ENCODE results near the gene MYOG. TPM values are rescaled to one million over a fixed set of nuclear protein-coding genes. Genes with fewer than 3 reads are reported as not detected.

MYOG gene
- total RNA-seq, 1 experiment from 2014 or later, result not detected

GRCh38 chr1:203035111-203036000 is 50.5 kb downstream of the MYOG start:
- intact Hi-C loops (cut with micrococcal nuclease; ENCODE audit: unreplicated experiment), result no loop called here
- Mint-ChIP-seq H3K4me3 (ENCODE audit: low read depth, unreplicated experiment) (no peak overlapping the region), H3K27me3 (ENCODE audit: unreplicated experiment) (peaks cover 96% of the 10 kb centered on the region), H3K4me1 (ENCODE audit: low read depth, unreplicated experiment) (no peaks in the 10 kb centered on the region), H3K36me3 (ENCODE audit: insufficient read depth, unreplicated experiment) (peaks cover 5% of the 10 kb centered on the region), H3K9me3 (ENCODE audit: low read depth, unreplicated experiment) (no peaks in the 10 kb centered on the region), H3K27ac (ENCODE audit: unreplicated experiment) (no peak overlapping the region)
- BruUV-seq (replicated peaks), result no TSS peak
- TF ChIP-seq, protein P1, sequence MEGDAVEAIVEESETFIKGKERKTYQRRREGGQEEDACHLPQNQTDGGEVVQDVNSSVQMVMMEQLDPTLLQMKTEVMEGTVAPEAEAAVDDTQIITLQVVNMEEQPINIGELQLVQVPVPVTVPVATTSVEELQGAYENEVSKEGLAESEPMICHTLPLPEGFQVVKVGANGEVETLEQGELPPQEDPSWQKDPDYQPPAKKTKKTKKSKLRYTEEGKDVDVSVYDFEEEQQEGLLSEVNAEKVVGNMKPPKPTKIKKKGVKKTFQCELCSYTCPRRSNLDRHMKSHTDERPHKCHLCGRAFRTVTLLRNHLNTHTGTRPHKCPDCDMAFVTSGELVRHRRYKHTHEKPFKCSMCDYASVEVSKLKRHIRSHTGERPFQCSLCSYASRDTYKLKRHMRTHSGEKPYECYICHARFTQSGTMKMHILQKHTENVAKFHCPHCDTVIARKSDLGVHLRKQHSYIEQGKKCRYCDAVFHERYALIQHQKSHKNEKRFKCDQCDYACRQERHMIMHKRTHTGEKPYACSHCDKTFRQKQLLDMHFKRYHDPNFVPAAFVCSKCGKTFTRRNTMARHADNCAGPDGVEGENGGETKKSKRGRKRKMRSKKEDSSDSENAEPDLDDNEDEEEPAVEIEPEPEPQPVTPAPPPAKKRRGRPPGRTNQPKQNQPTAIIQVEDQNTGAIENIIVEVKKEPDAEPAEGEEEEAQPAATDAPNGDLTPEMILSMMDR (IDR thresholded peaks at IDR 0.05; ENCODE audit: unreplicated experiment), result no peak
- DNase-seq, result no peak
- CTCF ChIA-PET, result interaction anchor here (0.7 to 2.1 kb wide), 6 partner anchors 7 to 254 kb away, joined by 3 to 7 read pairs (median 4); no protein-coding TSS in a partner anchor

DNA sequence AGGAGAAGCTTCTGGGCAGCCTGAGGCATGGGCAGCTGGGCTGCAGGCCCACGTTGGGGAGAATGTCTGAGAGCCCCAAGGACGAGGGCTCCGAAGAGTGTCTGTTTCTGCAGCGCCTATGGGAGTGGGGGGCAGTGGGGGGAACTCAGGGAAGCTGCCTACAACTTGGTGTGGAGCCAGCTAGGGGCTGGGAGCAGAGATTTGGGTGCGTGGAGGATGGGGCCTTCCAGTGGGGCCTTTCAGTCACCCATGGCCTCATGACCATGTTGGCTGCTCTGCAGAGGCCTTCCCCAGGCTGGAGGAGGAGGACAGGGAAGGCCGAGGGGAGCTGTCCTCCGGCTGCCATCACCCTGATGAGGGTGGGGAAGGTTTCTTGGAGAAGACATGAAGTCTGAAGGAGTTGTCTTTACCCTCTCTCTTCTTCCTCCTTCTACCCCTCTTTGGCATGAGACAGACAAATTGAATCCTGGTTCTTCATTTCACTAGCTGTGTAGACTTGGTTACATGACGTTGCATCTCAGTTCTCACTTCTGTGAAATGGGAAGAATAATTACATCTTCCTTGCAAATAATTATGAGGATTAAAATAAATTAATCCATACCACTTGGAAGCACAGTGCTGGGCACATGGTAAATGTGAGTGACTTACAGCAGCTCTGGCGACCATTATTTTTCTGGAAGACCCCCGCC is 51.2 kb downstream of the MYOG start:
- H3K4me1 Mint-ChIP-seq (ENCODE audit: low read depth, unreplicated experiment), result no peaks in the 10 kb centered on the region
- no peaks in the 10 kb centered on the region for H3K9me3 Mint-ChIP-seq (ENCODE audit: low read depth, unreplicated experiment)
- no peak for DNase-seq
- no peak overlapping the region for H3K4me3 Mint-ChIP-seq (ENCODE audit: low read depth, unreplicated experiment)
- peaks cover 5% of the 10 kb centered on the region for H3K36me3 Mint-ChIP-seq (ENCODE audit: insufficient read depth, unreplicated experiment)
- no peak overlapping the region for H3K27ac Mint-ChIP-seq (ENCODE audit: unreplicated experiment)
- CTCF ChIA-PET, result interaction anchor here (1.2 to 1.6 kb wide), 4 partner anchors 8 to 183 kb away, joined by 3 to 5 read pairs (median 4); no protein-coding TSS in a partner anchor
- TF ChIP-seq, protein P1 (IDR thresholded peaks at IDR 0.05; ENCODE audit: unreplicated experiment), result no peak
- intact Hi-C loops (cut with micrococcal nuclease; ENCODE audit: unreplicated experiment), result no loop called here
- BruUV-seq (replicated peaks), result no TSS peak
- H3K27me3 Mint-ChIP-seq (ENCODE audit: unreplicated experiment), result peaks cover 96% of the 10 kb centered on the region

- no peaks in the 10 kb centered on the region for H3K4me1 Mint-ChIP-seq (ENCODE audit: low read depth, unreplicated experiment)
Measured at GRCh38 chr1:203033917-203034316, 51.9 kb downstream of the MYOG start.

GRCh38 chr1:203033287-203033686 is 52.5 kb downstream of the MYOG start:
- Mint-ChIP-seq H3K9me3 (ENCODE audit: low read depth, unreplicated experiment) (no peaks in the 10 kb centered on the region), H3K27ac (ENCODE audit: unreplicated experiment) (no peak overlapping the region), H3K4me1 (ENCODE audit: low read depth, unreplicated experiment) (no peaks in the 10 kb centered on the region), H3K36me3 (ENCODE audit: insufficient read depth, unreplicated experiment) (peaks cover 5% of the 10 kb centered on the region), H3K4me3 (ENCODE audit: low read depth, unreplicated experiment) (no peak overlapping the region), H3K27me3 (ENCODE audit: unreplicated experiment) (peaks cover 92% of the 10 kb centered on the region)
- no TSS peak for BruUV-seq (replicated peaks)
- CTCF ChIA-PET, result interaction anchor here (1.6 kb wide), 1 partner anchor 184 kb away, joined by 3 read pairs; no protein-coding TSS in a partner anchor
- TF ChIP-seq, protein P1 (IDR thresholded peaks at IDR 0.05; ENCODE audit: unreplicated experiment), result no peak
- DNase-seq, result no peak
- intact Hi-C loops (cut with micrococcal nuclease; ENCODE audit: unreplicated experiment), result no loop called here

More at GRCh38 chr1:203033917-203034316, 51.9 kb downstream of the MYOG start:
- no peaks in the 10 kb centered on the region for H3K9me3 Mint-ChIP-seq (ENCODE audit: low read depth, unreplicated experiment)
- H3K4me3 Mint-ChIP-seq (ENCODE audit: low read depth, unreplicated experiment), result no peak overlapping the region
- CTCF ChIA-PET, result interaction anchor here (0.6 to 1.6 kb wide), 3 partner anchors 9 to 184 kb away, joined by 3 to 4 read pairs (median 3); no protein-coding TSS in a partner anchor
- H3K27me3 Mint-ChIP-seq (ENCODE audit: unreplicated experiment), result peaks cover 92% of the 10 kb centered on the region
- TF ChIP-seq, protein P1 (IDR thresholded peaks at IDR 0.05; ENCODE audit: unreplicated experiment), result no peak
- H3K27ac Mint-ChIP-seq (ENCODE audit: unreplicated experiment), result no peak overlapping the region
- DNase-seq, result no peak
- no TSS peak for BruUV-seq (replicated peaks)
- H3K36me3 Mint-ChIP-seq (ENCODE audit: insufficient read depth, unreplicated experiment), result peaks cover 5% of the 10 kb centered on the region
- intact Hi-C loops (cut with micrococcal nuclease; ENCODE audit: unreplicated experiment), result no loop called here

Other genes with a start within 250 kb of the MYOG start
- 9.8 and 10.5 TPM in 2 replicates for gene RABIF, start 196.9 kb downstream of the MYOG start, total RNA-seq (2022)
- 35.4 and 36.7 TPM in 2 replicates for gene KLHL12, start 158.8 kb downstream of the MYOG start, total RNA-seq (2022)
- gene ADIPOR1, start 127.7 kb downstream of the MYOG start, total RNA-seq (2022), result 102 and 104 TPM in 2 replicates
- gene CYB5R1, start 118.8 kb downstream of the MYOG start, total RNA-seq (2022), result 57.1 and 65.4 TPM in 2 replicates
- gene TMEM183A, start 78.6 kb downstream of the MYOG start, total RNA-seq (2022), result 77.7 and 84.4 TPM in 2 replicates
- gene PPFIA4, start 59.5 kb downstream of the MYOG start, total RNA-seq (2022), result 0.12 and 0.83 TPM in 2 replicates
- gene ADORA1, start 41.7 kb upstream of the MYOG start, total RNA-seq (2022), result 1.5 and 1.7 TPM in 2 replicates
- gene MYBPH, start 89.8 kb upstream of the MYOG start, total RNA-seq (2022), result not detected in 2 replicates
- not detected in 2 replicates for gene CHI3L1, start 100.7 kb upstream of the MYOG start, total RNA-seq (2022)
- gene CHIT1, start 143.7 kb upstream of the MYOG start, total RNA-seq (2022), result not detected in 2 replicates
- gene BTG2, start 219.5 kb upstream of the MYOG start, total RNA-seq (2022), result 2.7 and 4.9 TPM in 2 replicates